ENCODE results near the gene PRKAR2A. TPM values are rescaled to one million over a fixed set of nuclear protein-coding genes. Genes with fewer than 3 reads are reported as not detected.
"Not testable (repeated sequence)": the region's sequence is repeated elsewhere in the genome, so short reads cannot be mapped to it uniquely, and the experiment has no call there.

PRKAR2A gene
- polyA plus RNA-seq, 3 donors = 7.5 to 13.0 (median 12.3) TPM

DNA sequence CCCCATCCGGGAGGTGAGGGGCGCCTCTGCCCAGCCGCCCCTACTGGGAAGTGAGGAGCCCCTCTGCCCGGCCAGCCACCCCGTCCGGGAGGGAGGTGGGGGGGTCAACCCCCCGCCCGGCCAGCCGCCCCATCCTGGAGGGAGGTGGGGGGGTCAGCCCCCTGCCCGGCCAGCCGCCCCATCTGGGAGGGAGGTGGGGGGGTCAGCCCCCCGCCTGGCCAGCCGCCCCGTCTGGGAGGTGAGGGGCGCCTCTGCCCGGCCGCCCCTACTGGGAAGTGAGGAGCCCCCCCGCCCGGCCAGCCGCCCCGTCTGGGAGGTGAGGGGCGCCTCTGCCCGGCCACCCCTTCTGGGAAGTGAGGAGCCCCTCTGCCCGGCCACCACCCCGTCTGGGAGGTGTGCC lies 113.1 kb downstream of the PRKAR2A start:
- H3K9me3 ChIP-seq (replicated peaks in 1 of 2; ENCODE audit: control insufficient read depth in 1 of 2, insufficient read depth in 1 of 2, low read length in 2 of 2); H3K79me2 ChIP-seq (ENCODE audit: insufficient read depth, low read length); H3K9me3 Mint-ChIP-seq; H3K4me2 ChIP-seq (replicated peaks; ENCODE audit: extremely low read depth, low read length, poor library complexity, severe bottlenecking); H3K4me1 ChIP-seq (ENCODE audit: control insufficient read depth in 1 of 2, insufficient read depth in 2 of 2, low read length in 2 of 2); H3K27me3 Mint-ChIP-seq (ENCODE audit: low read depth in 3 of 3); H4K20me1 ChIP-seq (ENCODE audit: insufficient read depth, low read length); H3K9ac ChIP-seq (ENCODE audit: insufficient read depth, low read length, poor library complexity, severe bottlenecking); H3K36me3 Mint-ChIP-seq; DNase-seq; H3K27ac ChIP-seq (ENCODE audit: low read depth in 1 of 2, low read length in 2 of 2); H2AFZ ChIP-seq (ENCODE audit: insufficient read depth, low read depth, low read length, poor library complexity, severe bottlenecking); intact Hi-C loops (cut with micrococcal nuclease); H3K36me3 ChIP-seq (replicated peaks in 1 of 2; ENCODE audit: control insufficient read depth in 1 of 2, insufficient read depth in 2 of 2, low read length in 2 of 2); H3K4me3 ChIP-seq (replicated peaks in 1 of 3; ENCODE audit: low read depth in 2 of 3, low read length in 3 of 3); H3K27me3 ChIP-seq (ENCODE audit: control insufficient read depth in 2 of 2, insufficient read depth in 2 of 2, low read length in 2 of 2); H3K27ac Mint-ChIP-seq; H3K4me3 Mint-ChIP-seq: not testable (repeated sequence)
- WGBS (ENCODE audit: insufficient coverage) = 60% methylated on average over 1 of the region's 25 CpGs
- peaks cover 16% of the 10 kb centered on the region for H3K4me1 Mint-ChIP-seq

DNA sequence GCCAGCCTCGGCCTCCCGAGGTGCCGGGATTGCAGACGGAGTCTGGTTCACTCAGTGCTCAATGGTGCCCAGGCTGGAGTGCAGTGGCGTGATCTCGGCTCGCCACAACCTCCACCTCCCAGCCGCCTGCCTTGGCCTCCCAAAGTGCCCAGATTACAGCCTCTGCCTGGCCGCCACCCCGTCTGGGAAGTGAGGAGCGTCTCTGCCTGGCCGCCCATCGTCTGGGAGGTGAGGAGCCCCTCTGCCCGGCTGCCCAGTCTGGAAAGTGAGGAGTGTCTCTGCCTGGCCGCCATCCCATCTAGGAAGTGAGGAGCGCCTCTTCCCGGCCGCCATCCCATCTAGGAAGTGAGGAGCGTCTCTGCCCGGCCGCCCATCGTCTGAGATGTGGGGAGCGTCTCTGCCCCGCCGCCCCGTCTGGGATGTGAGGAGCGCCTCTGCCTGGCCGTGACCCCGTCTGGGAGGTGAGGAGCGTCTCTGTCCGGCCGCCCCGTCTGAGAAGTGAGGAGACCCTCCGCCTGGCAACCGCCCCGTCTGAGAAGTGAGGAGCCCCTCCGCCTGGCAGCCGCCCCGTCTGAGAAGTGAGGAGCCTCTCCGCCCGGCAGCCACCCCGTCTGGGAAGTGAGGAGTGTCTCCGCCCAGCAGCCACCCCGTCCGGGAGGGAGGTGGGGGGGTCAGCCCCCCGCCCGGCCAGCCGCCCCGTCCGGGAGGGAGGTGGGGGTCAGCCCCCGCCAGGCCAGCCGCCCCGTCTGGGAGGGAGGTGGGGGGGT lies 113.7 kb downstream of the PRKAR2A start:
- peaks cover 16% of the 10 kb centered on the region for H3K4me1 Mint-ChIP-seq
- intact Hi-C loops (cut with micrococcal nuclease); H3K4me3 Mint-ChIP-seq: not testable (repeated sequence)

DNA sequence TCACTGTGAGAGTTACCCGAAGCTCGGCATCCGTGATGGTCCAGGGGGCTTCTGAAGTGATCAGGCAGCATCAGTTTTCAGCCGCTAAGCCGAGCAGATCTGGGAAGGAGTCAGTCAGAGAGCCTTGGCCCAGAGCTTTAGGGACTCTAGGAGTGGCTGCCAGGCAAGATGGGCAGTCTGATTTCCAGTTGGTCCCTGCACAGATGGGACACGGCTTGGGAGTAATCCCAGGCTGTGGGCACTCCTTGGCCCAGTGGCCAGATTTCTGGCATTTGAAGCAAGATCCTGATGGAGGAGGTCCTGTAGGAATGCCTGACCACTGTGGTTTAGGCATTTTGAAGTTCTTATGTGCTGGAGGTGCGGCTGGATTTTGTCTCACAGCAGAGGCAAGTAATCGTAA lies 120.2 kb downstream of the PRKAR2A start:
- Mint-ChIP-seq H3K9me3 (peaks cover 0 to 3% (median 0%) of the 10 kb centered on the region in 7 donors), H3K27ac (no peak overlapping the region), H3K36me3 (no peaks in the 10 kb centered on the region), H3K27me3 (ENCODE audit: low read depth in 3 of 3) (peaks cover 0 to 3% (median 1%) of the 10 kb centered on the region in 3 donors), H3K4me3 (no peak overlapping the region), H3K4me1 (peaks cover 5% of the 10 kb centered on the region)
- H3K27ac ChIP-seq (ENCODE audit: low read depth in 1 of 2, low read length in 2 of 2) = no peak overlapping the region
- no peak for DNase-seq
- no peak overlapping the region for H3K4me2 ChIP-seq (replicated peaks; ENCODE audit: extremely low read depth, low read length, poor library complexity, severe bottlenecking)
- no peaks in the 10 kb centered on the region for H3K27me3 ChIP-seq (ENCODE audit: control insufficient read depth in 2 of 2, insufficient read depth in 2 of 2, low read length in 2 of 2)
- no peaks in the 10 kb centered on the region for H3K36me3 ChIP-seq (replicated peaks in 1 of 2; ENCODE audit: control insufficient read depth in 1 of 2, insufficient read depth in 2 of 2, low read length in 2 of 2)
- no peaks in the 10 kb centered on the region for H3K9me3 ChIP-seq (replicated peaks in 1 of 2; ENCODE audit: control insufficient read depth in 1 of 2, insufficient read depth in 1 of 2, low read length in 2 of 2)
- no peaks in the 10 kb centered on the region for H4K20me1 ChIP-seq (ENCODE audit: insufficient read depth, low read length)
- no peak overlapping the region for H3K9ac ChIP-seq (ENCODE audit: insufficient read depth, low read length, poor library complexity, severe bottlenecking)
- WGBS (ENCODE audit: insufficient coverage) = 95% methylated on average over 8 of the region's 8 CpGs
- intact Hi-C loops (cut with micrococcal nuclease) = loop anchor here in 1 of 2 donors (10.0 kb wide), 1 partner anchor 107 kb away; no protein-coding TSS in a partner anchor
- no peaks in the 10 kb centered on the region for H3K79me2 ChIP-seq (ENCODE audit: insufficient read depth, low read length)
- TF ChIP-seq, protein P1, sequence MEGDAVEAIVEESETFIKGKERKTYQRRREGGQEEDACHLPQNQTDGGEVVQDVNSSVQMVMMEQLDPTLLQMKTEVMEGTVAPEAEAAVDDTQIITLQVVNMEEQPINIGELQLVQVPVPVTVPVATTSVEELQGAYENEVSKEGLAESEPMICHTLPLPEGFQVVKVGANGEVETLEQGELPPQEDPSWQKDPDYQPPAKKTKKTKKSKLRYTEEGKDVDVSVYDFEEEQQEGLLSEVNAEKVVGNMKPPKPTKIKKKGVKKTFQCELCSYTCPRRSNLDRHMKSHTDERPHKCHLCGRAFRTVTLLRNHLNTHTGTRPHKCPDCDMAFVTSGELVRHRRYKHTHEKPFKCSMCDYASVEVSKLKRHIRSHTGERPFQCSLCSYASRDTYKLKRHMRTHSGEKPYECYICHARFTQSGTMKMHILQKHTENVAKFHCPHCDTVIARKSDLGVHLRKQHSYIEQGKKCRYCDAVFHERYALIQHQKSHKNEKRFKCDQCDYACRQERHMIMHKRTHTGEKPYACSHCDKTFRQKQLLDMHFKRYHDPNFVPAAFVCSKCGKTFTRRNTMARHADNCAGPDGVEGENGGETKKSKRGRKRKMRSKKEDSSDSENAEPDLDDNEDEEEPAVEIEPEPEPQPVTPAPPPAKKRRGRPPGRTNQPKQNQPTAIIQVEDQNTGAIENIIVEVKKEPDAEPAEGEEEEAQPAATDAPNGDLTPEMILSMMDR (IDR thresholded peaks at IDR 0.05) = no peak
- H3K4me1 ChIP-seq (ENCODE audit: control insufficient read depth in 1 of 2, insufficient read depth in 2 of 2, low read length in 2 of 2) = no peaks in the 10 kb centered on the region
- H2AFZ ChIP-seq (ENCODE audit: insufficient read depth, low read depth, low read length, poor library complexity, severe bottlenecking) = no peak overlapping the region
- no peak overlapping the region for H3K4me3 ChIP-seq (replicated peaks in 1 of 3; ENCODE audit: low read depth in 2 of 3, low read length in 3 of 3)

More for the DNA sequence above, 113.7 kb downstream of the PRKAR2A start:
- H2AFZ ChIP-seq (ENCODE audit: insufficient read depth, low read depth, low read length, poor library complexity, severe bottlenecking); H3K9ac ChIP-seq (ENCODE audit: insufficient read depth, low read length, poor library complexity, severe bottlenecking); H3K27me3 ChIP-seq (ENCODE audit: control insufficient read depth in 2 of 2, insufficient read depth in 2 of 2, low read length in 2 of 2); H3K4me3 ChIP-seq (replicated peaks in 1 of 3; ENCODE audit: low read depth in 2 of 3, low read length in 3 of 3); H4K20me1 ChIP-seq (ENCODE audit: insufficient read depth, low read length); H3K27me3 Mint-ChIP-seq (ENCODE audit: low read depth in 3 of 3); H3K79me2 ChIP-seq (ENCODE audit: insufficient read depth, low read length); H3K27ac Mint-ChIP-seq; H3K9me3 Mint-ChIP-seq; DNase-seq; H3K36me3 ChIP-seq (replicated peaks in 1 of 2; ENCODE audit: control insufficient read depth in 1 of 2, insufficient read depth in 2 of 2, low read length in 2 of 2); H3K27ac ChIP-seq (ENCODE audit: low read depth in 1 of 2, low read length in 2 of 2); H3K4me1 ChIP-seq (ENCODE audit: control insufficient read depth in 1 of 2, insufficient read depth in 2 of 2, low read length in 2 of 2); H3K36me3 Mint-ChIP-seq; H3K4me2 ChIP-seq (replicated peaks; ENCODE audit: extremely low read depth, low read length, poor library complexity, severe bottlenecking); H3K9me3 ChIP-seq (replicated peaks in 1 of 2; ENCODE audit: control insufficient read depth in 1 of 2, insufficient read depth in 1 of 2, low read length in 2 of 2): not testable (repeated sequence)
- 100% methylated on average over 1 of the region's 53 CpGs for WGBS (ENCODE audit: insufficient coverage)

DNA sequence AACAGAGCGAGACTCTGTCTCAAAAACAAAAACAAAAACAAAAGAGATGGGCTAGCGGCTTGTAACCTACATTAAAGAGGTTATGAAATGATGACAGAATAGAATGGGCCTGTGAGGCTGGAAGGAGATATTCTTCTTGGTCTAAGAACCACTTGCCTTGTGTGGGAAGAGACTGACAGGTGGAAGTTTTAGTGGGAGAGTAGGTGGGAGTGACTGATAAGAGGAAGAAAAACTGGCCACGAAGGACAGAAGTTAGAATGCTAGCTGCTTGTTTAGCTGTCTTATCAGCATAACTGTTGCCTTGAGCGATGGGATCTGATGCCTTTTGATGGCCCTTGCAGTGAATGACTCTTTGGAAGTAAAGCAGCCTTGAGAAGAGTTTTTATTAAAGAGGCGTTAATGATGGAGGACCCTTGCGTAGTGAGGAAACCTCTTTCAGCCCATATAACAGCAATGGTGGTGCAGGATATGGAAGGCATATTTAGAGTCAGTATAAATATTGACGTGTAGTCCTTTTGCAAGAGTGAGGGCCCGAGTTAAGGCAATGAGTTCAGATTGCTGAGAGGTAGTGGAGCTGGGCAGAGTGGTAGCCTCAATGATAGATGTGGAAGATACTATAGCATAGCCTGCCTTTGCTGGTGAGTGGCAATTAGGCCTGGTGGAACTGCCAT lies 122.4 kb downstream of the PRKAR2A start:
- not testable (repeated sequence) for H3K4me1 Mint-ChIP-seq; H3K79me2 ChIP-seq (ENCODE audit: insufficient read depth, low read length); H3K9me3 Mint-ChIP-seq; H2AFZ ChIP-seq (ENCODE audit: insufficient read depth, low read depth, low read length, poor library complexity, severe bottlenecking); H3K4me3 ChIP-seq (replicated peaks in 1 of 3; ENCODE audit: low read depth in 2 of 3, low read length in 3 of 3); H3K4me1 ChIP-seq (ENCODE audit: control insufficient read depth in 1 of 2, insufficient read depth in 2 of 2, low read length in 2 of 2); DNase-seq; H3K27ac Mint-ChIP-seq; H3K27me3 Mint-ChIP-seq (ENCODE audit: low read depth in 3 of 3); H3K36me3 ChIP-seq (replicated peaks in 1 of 2; ENCODE audit: control insufficient read depth in 1 of 2, insufficient read depth in 2 of 2, low read length in 2 of 2); H3K36me3 Mint-ChIP-seq; H3K27me3 ChIP-seq (ENCODE audit: control insufficient read depth in 2 of 2, insufficient read depth in 2 of 2, low read length in 2 of 2); H3K9me3 ChIP-seq (replicated peaks in 1 of 2; ENCODE audit: control insufficient read depth in 1 of 2, insufficient read depth in 1 of 2, low read length in 2 of 2); H4K20me1 ChIP-seq (ENCODE audit: insufficient read depth, low read length); H3K27ac ChIP-seq (ENCODE audit: low read depth in 1 of 2, low read length in 2 of 2); H3K9ac ChIP-seq (ENCODE audit: insufficient read depth, low read length, poor library complexity, severe bottlenecking); H3K4me3 Mint-ChIP-seq; H3K4me2 ChIP-seq (replicated peaks; ENCODE audit: extremely low read depth, low read length, poor library complexity, severe bottlenecking)
- intact Hi-C loops (cut with micrococcal nuclease) = loop anchor here in 1 of 2 donors (10.0 kb wide), 1 partner anchor 109 kb away; no protein-coding TSS in a partner anchor
- WGBS (ENCODE audit: insufficient coverage) = 92% methylated on average over 5 of the region's 8 CpGs
